Right hindlimb (tissue), 1 donor: ENCODE data around the gene IKZF3.
"Not testable (repeated sequence)": the region's sequence is repeated elsewhere in the genome, so short reads cannot be mapped to it uniquely, and the experiment has no call there.

Source experiments
- DNase-seq: peaks from one replicate; pipeline ENCODE4 v3.0.0-alpha.2; 2018

Gene IKZF3

GRCh38 chr17:39777534-39778365 is 86.4 kb downstream of the IKZF3 start:
- DNase-seq = no peak

DNA sequence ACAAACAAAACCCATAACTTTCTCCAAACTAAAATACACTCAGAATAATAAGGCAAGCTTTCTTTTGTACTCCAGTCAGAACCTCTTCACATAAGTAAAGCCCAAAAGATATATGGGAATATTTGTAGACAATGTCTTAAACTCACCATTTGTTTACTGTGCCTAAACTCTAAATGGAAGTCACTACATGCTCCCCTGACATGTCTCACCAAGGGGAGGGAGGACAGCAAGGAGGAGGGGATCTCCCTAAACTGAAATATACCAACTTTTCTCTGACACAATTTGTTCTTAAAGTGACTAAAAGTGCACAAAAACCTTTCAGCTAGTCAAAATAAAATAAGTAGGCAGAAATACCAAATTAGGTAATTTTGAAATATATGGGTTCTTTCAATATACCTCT is 87.9 kb downstream of the IKZF3 start:
- no peak for DNase-seq

GRCh38 chr17:39775031-39775430 is 89.1 kb downstream of the IKZF3 start:
- DNase-seq = no peak

DNA sequence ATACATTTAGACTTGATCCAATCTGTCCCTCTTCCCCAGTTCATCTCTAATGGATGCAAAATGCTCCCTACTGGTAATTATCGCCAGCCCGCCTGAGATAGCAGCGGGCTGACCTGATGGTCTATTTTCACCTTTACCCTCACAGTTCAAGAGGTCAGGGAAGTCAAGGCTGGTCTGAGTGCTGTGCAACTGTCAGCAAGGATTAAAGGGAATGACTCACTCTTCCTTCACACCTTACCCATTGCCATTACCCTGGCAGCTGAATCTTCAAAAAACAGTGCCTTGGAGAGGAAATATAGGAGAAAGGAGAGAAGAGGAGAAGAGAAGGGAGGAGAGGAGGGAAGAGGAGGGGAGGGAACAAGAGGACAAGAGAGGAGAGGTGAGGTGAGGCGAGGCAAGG is 90.1 kb downstream of the IKZF3 start:
- no peak for DNase-seq

GRCh38 chr17:39772987-39773934 is 90.9 kb downstream of the IKZF3 start:
- DNase-seq = no peak

DNA sequence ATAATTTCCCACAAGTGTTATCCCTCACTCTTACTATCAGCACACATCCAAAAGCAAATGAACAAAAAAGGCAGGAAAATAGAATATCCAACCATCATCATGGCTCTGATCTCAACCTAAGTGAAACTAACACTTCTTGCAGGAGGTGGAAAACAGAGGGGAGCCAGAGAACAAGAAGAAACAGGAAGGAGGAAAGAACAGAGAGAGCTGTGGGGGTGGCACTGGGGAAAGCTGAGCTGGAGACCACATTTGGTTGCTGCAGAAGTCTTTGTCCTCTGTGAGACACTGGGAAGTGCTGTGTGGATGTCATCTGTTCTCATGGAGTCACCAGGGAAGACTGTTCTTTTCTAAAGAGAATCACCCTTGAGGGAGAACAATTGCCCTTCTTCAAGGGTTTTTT is 91.7 kb downstream of the IKZF3 start:
- DNase-seq = no peak

- DNase-seq = no peak
Observed at GRCh38 chr17:39769974-39770587, 94.0 kb downstream of the IKZF3 start.

DNA sequence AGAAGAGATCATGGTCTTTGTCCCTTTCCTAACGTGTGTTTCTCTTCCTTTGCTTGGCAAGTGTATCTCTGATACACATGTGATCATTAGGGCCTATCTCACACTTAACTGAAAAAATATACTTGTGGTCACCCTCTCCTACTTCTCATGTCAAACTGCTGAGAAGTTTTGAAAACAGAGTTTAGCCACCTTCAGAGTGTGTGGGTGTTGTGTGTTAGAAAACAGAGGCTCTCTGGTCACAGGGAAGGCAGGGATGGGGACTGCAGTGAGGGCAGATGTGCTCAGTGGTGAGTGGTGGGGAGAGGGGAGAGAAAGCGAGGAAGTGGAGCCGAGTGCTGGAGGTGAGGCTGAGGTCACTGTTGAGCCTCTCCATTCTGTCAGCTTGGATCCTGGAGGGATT is 97.0 kb downstream of the IKZF3 start:
- no peak for DNase-seq

- no peak for DNase-seq
Observed at GRCh38 chr17:39765766-39766165, 98.3 kb downstream of the IKZF3 start.

GRCh38 chr17:39765175-39765574 is 98.9 kb downstream of the IKZF3 start:
- DNase-seq = no peak

GRCh38 chr17:39764171-39764570 is 99.9 kb downstream of the IKZF3 start:
- not testable (repeated sequence) for DNase-seq

- DNase-seq = no peak
Observed at GRCh38 chr17:39763051-39763820, 100.9 kb downstream of the IKZF3 start.

GRCh38 chr17:39761861-39762496 is 102.1 kb downstream of the IKZF3 start:
- no peak for DNase-seq

- no peak for DNase-seq
Observed at GRCh38 chr17:39759204-39759603, 104.9 kb downstream of the IKZF3 start.

DNA sequence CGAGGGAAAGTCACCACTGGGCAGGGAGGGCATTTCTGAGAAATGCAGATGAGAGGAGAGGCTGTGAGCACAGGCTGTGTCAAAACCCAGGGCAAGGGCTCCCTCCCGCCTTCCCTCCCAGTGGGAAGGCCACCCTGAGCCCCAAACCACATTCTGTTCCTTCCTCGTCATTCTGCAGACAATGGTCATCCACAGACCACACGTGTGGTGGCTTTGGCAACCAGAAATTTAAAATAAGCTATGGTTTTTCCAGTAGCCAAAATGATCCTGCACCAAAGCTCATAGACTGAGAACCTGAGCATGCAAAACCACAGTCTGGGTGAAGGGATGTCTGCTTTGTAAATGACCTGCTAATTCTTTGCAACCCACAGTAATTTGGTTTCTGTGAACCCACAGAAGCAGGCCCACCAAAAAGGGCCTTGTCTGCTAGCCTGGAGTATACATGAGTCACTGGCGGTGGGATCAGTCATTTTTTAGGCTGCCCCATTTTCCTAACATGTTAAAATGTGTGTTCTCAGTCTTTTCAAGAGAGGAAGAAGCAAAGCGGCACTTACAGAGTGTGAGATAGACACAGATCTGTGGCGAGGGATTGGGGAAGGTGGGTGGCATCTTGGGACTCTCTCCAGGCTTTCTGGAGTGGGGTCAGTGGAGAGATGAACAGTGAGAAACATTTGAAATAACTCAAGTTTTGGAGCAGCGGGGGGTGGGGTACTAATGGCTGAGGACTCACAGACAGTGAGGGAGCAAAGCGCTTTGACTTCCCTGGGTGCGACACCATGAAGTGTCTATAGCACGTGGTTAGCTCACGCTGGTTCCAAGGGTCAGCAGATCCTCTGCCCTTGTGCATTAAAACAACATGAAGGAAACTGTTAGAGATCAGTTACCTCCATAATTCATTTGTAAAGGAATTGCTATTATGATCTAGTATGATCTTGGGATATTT is 105.9 kb downstream of the IKZF3 start:
- DNase-seq = no peak

- no peak for DNase-seq
Observed at GRCh38 chr17:39757176-39757662, 106.9 kb downstream of the IKZF3 start.

DNA sequence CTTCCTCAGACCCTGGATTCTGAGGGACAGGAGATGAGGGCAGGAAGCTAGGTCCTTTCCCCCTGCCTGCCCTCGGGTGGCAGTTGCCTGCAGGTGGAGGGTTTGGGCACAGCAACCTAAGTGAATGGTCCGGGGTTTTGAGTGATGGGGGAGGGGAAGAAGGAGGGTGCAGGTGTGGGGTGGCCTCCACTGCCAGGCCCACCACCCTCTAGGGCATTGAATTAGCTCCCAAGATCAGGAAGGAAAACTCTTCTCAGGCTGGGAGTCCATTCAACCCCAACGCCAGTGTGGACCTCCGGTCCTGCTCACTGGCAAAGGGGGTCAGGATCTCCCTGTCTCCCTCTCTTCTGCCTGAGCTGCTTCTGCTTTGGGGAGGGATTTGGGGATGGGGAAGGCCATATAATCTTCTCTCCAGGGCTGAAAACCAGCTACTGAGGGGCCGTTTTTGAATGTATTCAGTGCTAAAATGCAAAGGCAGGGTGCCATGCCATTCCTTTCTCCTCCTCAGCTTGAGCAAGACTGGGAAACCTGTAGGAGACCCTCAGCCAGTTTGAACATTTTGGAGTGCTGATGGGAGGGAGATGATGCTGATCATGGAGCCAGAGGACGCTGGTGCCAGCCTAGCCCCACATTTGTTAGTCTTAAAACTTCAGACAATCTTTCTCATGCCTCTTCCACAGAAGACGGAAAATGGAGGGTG is 107.6 kb downstream of the IKZF3 start:
- DNase-seq = no peak

DNA sequence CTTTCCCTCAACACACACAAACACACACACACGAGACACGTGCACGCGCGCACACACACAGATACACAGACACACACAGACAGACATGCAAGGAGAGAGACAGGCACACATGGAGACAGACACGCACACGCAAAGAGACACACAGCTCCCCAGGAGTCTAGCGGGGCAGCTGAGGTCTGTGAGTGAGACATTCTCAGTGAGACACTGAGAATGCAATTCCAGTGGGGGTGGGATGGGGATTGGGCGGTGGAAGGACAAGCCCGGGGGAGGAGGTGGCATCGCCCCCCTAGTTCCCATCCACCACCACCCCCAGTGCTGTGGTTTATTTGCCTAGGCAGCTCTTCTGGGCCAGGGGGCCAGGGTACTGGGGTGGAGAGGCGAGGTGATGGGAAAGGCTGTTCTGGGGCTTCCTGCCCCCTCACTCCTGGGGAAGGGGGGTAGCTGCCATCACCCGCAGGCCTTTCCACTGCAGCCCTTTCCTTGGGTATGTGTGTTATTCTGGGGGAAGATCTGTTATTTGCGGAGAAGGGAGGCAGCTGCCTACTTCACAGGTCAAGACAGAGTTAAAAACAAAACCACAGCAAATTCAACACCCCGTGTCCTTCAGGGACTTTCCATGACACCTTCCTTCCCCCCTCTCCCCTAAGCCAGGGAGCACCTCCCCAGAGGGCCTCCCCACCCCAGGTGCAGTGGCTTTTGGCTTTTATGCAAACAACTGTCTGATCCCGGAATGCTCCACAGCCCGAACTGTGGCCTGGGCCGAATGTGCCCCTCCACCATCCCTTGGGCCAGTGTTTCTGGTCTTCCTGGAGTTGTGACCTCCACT is 108.3 kb downstream of the IKZF3 start:
- DNase-seq = no peak

DNA sequence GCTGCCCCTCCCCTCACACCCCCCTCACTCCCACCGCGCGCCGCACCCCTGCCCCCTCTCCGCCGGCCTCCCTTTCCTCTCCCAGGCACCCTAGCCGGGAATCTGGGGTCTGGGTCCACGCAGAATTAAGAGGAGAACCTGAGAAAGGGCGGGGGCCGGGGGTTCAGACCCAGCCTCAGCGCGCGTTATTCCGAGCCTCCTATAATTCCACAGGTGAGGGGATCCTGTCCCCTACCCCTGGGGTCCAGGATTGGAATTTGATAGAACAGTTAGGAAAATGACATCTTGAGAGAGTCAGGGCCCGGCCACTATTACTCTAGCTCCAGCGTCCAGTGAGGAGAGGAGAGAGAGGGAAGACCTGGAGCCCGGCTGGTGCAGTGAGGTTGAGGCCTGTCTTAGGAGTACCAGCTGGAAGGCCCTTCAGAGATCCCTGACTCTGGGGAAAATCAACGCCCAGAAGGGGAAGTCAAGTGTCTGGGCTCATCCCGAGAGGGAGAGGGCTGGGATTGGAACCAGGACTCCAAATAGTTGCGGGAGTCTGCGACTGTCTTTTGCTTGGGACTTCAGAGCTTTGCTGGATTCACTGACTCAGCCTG is 109.1 kb downstream of the IKZF3 start:
- DNase-seq = no peak
